Measurements from ENCODE around the gene FXYD7.
"Not testable (repeated sequence)": the region's sequence is repeated elsewhere in the genome, so short reads cannot be mapped to it uniquely, and the experiment has no call there.

FXYD7 gene

GRCh38 chr19:35146746-35147459 is 3.8 kb downstream of the FXYD7 start:
- DNase-seq, result no peak

DNA sequence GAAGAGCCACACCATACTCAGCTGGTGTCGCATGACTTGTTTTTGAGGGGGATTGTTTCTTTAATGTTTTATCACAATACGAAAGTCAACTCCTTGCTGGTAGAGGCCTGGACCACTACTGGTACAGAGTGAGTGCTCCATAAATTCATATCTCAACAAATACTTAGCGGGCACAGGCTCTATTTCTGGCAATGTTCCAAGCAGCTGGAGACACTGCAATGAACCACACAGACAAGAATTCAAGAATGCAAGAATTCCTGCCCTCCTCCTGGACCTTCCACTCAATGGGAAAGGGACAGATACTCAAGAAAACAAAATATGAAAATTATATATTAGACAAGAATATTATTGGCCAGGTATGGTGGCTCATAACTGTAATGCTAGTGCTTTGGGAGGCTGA is 6.4 kb downstream of the FXYD7 start:
- DNase-seq, result no peak

- no peak for DNase-seq
These were observed 7.4 kb downstream of the FXYD7 start for GRCh38 chr19:35150445-35150844.

- DNase-seq, result no peak
These were observed 8.4 kb downstream of the FXYD7 start for GRCh38 chr19:35151273-35152065.

DNA sequence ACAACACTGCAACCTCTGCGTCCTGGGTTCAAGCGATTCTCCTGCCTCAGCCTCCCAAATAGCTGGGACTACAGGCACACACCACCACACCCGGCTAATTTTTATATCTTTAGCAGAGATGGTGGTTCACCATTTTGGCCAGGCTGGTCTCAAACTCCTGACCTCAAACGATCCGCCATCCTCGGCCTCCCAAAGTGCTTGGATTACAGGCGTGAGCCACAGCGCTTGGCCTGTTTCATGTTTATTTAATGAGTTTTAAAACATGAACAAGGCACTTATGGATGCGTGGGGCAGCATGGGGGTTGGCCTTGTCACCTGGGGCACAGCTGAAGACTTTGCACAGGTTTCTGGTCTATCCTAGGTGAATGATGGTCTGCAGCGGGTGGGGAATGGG is 10.1 kb downstream of the FXYD7 start:
- DNase-seq, result not testable (repeated sequence)

DNA sequence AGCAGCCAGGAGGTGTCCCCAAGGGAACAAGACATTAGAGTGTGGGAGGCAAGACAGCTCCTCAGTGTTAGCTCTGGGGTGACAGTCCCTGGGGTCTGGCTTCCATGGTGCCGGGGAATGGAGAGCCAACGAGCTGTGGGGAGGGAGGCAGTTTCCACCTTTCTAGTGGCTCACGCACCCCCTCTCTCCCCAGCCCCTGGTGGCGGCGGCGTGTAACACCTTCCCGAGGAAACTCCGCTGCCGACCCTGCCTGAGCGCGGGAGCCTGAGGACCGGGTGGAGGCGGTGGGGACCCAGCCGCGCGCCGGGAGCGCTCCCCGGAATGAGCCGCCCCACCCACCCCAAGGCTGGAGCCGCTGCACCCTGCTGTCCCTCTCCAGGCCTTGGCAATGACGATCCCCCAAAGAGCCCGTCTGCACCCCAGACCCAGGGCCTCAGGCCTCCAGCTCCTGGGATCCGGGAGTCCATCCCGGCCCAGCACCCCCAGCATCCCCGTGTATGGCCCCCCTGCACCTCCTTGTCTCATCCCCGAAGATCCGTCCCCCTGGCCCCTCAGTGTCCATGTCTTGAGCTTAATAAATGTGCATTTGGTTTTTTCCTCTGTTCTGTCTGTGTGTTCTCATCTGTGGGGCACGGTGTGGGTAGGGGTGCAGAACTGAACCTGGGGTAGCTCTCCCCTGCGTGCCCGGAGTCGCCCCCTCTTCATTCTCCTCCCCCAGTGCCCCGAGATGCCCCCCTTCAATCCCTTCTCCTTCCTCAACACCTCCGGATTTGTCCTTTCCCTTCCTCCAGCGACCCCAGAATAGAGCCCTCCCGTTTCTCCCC is 10.9 kb downstream of the FXYD7 start:
- peak; percentile 78 for DNase-seq

- peak; percentile 77 for DNase-seq
These were observed 11.7 kb downstream of the FXYD7 start, which contains the start of gene FXYD5 for GRCh38 chr19:35154525-35155406. Gene FXYD5, plus strand, starts transcription at chr19:35154735. Its CDS starts 816 bp downstream, at chr19:35155551.

DNA sequence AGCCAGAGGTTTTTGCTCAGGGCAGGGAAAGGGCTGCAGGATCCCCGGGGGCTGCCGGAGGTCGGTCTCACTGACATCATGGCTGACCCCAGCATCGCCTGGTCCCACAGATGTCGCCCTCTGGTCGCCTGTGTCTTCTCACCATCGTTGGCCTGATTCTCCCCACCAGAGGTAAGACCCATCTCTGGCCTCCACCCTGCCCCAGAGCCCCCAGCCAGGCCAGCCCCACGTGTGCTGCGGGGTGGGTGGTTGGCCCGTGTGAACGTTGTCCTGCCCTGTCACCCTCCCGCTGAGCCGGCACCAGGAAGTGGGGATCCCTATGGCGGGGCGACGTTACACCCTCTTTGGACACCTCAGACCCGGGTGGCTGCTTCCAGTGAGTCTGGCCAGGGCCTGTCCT is 12.4 kb downstream of the FXYD7 start:
- no peak for DNase-seq

DNA sequence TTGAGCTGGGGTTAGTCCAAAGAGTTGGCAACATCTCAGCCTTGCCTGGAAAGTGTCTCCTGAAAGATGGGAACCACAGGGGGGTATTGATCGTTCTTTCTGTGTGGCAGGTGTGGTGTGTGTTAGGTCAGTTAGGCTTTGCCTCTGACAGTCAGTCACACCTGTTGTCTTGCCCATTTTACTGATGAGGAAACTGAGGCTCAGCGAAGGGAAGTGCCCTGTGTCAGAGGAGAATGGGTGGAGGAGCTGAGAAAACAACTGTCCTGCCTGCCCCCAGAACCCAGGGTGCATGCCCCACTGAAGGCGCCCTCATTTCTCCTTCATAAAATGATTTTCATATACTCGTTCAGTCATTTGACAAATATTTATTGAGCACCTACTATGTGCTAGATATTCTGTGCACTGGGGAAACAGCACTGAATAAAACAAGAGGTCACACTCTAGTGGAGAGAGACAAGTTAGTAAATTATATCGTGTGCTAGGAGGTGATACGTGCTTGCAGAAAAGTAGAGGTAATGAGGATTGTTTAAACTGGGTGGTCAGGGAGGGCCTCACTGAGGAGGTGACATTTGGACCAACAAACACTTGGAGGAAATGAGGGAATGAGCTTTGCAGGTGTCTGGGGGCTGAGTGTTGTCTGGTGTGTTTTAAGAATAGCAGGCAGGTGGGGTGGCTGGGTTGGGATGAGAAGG is 13.1 kb downstream of the FXYD7 start:
- DNase-seq, result no peak

GRCh38 chr19:35156673-35157014 is 13.6 kb downstream of the FXYD7 start:
- DNase-seq, result no peak

DNA sequence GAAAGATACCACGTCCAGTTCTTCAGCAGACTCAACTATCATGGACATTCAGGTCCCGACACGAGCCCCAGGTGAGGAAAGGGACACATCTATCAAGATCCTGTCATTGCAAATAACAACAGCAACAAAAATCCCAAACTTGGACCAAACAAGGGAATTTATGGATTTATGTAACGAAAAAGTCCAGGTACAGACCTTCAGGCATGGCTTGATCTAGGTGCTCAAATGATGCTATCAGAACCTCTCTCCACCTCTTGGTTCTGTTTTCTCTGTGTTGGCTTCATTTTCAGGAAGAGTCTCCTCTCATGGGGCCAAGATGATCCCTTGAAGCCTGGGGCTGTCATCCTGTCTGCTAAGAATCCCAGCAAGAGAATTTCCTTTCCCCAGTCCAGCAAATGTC is 14.4 kb downstream of the FXYD7 start:
- DNase-seq, result no peak

DNA sequence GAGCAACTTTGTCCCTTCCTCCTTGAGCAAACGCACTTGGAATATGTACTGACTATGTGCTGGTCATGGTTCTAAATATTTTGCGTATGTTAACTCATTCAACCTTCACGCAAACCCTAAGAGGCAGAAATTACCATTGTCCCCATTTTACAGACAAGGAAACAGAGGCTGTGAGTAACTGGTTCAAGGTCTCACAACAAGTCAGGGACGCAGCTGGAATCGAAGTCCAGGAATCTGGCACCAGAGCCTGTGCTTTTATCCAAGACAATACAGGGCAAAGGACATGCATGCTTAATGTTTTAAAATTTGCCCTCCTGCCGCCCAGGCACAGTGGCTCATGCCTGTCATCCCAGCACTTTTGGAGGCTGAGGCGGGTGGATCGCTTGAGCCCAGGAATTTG is 16.6 kb downstream of the FXYD7 start:
- no peak for DNase-seq

- DNase-seq, result no peak
These were observed 17.8 kb downstream of the FXYD7 start for GRCh38 chr19:35160629-35161433.

GRCh38 chr19:35161434-35161743 is 18.3 kb downstream of the FXYD7 start:
- DNase-seq, result no peak

GRCh38 chr19:35162471-35163326 is 19.6 kb downstream of the FXYD7 start:
- DNase-seq, result no peak

GRCh38 chr19:35164418-35164817 is 21.4 kb downstream of the FXYD7 start:
- no peak for DNase-seq

DNA sequence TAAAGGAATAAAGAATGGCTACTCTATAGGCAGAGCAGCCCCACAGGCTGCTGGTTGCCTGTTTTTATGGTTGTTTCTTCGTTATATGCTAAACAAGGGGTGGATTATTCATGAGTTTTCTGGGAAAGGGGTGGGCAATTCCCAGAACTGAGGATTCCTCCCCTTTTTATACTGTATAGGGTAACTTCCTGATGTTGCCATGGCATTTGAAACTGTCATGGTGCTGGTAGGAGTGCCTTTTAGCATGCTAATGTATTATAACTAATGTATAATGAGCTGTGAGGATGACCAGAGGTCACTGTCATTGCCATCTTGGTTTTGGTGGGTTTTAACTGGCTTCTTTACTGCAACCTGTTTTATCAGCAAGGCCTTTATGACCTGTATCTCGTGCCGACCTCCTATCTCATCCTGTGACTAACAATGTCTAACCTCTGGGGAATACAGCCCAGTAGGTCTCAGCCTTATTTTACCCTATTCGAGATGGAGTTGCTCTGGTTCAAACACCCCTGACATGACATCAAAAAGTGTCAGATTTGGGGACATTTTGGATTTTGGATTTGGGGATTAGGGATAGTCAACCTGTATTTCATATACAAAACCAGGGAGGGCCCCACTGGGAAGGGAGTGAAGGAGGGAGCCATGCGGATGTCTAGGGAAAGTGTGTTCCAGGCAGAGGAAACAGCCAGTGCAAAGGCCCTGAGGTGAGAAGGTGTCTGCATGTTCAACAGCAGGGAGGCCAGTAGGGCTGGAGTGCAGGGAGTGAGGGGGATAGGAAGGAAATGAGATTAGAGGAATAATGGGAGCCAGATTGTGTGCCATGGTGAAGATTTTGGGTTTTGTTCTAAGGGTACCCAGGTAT is 22.4 kb downstream of the FXYD7 start:
- DNase-seq, result no peak

- DNase-seq, result no peak
These were observed 23.3 kb downstream of the FXYD7 start for GRCh38 chr19:35166100-35167063.
